GM19372 (cell line): ENCODE measurements around the gene PLS1.
"Not testable (repeated sequence)": the region's sequence is repeated elsewhere in the genome, so short reads cannot be mapped to it uniquely, and the experiment has no call there.

Experiments
- ATAC-seq: cut with Tn5 transposase; IDR thresholded peaks from one replicate; pipeline ENCODE4 v1.9.1; 2021; ENCODE audit warnings: mild to moderate bottlenecking, low read depth, moderate library complexity; ENCODE audit not compliant: unreplicated experiment

PLS1 gene

GRCh38 chr3:142752605-142753004 lies 156.4 kb downstream of the PLS1 start:
- not testable (repeated sequence) for ATAC-seq

DNA sequence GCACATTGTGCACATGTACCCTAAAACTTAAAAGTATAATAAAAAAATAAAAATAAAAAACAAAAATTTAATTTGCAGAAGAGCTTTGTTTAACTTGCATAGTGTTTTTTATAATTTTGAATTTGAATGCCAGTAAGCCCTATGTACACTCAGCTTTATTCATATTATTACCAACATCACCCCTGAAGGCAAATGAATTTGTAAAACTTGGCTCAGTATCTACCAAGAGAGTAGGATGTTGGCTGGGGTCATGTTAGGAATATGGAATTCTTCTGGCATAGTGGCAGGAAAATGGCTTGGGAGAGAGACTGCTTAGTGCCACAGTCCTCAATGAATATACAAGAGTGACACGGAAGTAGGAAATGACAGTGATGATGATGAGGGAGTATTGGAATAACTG lies 158.3 kb downstream of the PLS1 start:
- no peak for ATAC-seq
